ENCODE measurements around the gene GP5.

GRCh38 chr3:194387276-194387675, 11.8 kb downstream of the GP5 start:
- no peak for TF ChIP-seq ZNF513 (tag by site-specific recombination; IDR thresholded peaks at IDR 0.05)
- no peak for TF ChIP-seq CTCF (tag by site-specific recombination; IDR thresholded peaks at IDR 0.05)
- TF ChIP-seq MZF1 (tag by site-specific recombination; IDR thresholded peaks at IDR 0.05; ENCODE audit: borderline replicate concordance): no peak
- TF ChIP-seq ZNF16 (tag by site-specific recombination; IDR thresholded peaks at IDR 0.05; ENCODE audit: low read depth): no peak
- no peak for TF ChIP-seq GFI1B (tag by site-specific recombination; IDR thresholded peaks at IDR 0.05)
- TF ChIP-seq ZNF76 (tag by site-specific recombination; IDR thresholded peaks at IDR 0.05; ENCODE audit: borderline replicate concordance, low read depth): no peak
- TF ChIP-seq YY1 (tag by site-specific recombination; IDR thresholded peaks at IDR 0.05): no peak
- no peak for TF ChIP-seq REST (tag by site-specific recombination; IDR thresholded peaks at IDR 0.05)
- TF ChIP-seq ZNF335 (tag by site-specific recombination; conservative IDR thresholded peaks at IDR 0.05): no peak
- no peak for TF ChIP-seq KLF10 (tag by site-specific recombination; IDR thresholded peaks at IDR 0.05)
- TF ChIP-seq ZBTB8A (tag by site-specific recombination; IDR thresholded peaks at IDR 0.05): no peak
- no peak for TF ChIP-seq ZNF274 (IDR thresholded peaks at IDR 0.05; ENCODE audit: low read length)
- TF ChIP-seq ZNF274 (tag by site-specific recombination; IDR thresholded peaks at IDR 0.05; ENCODE audit: borderline replicate concordance): no peak
- no peak for TF ChIP-seq TSHZ1 (tag by site-specific recombination; IDR thresholded peaks at IDR 0.05; ENCODE audit: borderline replicate concordance)
